ENCODE results near the gene GRIN2A.

GRIN2A gene

DNA sequence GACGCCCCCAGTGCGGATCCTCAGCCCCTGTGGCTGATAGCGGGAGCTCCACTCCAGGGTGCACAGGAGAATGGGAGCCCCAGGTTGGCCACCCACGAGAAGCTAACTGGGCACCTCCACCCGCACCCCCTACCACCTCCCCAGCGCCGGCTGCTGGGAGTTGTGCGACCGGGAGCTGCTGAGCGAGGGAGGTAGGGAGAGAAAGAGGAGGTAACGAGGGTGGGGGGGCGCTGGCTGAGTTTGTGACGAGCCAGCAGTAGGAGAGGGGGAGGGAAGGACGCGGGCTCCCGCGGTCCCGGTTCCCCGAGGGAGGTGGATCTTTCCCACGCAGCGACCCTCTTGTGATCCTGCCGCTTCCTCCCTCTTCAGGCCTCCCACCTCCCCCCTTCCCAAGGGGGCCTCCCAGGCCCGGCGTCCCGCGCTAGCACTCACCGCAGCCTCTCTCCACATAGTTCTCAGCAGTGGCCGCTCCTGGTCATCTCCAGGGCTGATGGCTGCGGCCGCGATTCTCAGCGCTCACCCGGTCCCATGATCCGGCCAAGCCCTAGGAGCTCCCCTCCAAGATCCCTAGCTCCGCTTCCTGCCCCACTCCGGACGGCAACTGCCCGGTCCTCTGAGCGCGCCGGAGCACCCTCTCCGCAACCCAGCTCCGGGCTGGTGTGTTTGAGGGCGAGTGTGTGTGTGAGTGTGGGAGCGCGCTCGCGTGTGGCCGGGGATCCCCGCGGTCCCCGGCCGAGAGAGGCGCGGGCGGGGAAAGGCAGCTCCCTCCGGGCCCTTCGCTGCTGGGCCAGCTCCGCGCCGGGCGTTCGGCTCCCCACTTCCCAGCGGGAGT lies at the start of gene GRIN2A:
Gene GRIN2A (minus strand): TSS at position 207 of the 832 bp plus-strand sequence. CDS start 2,017 bp downstream, outside the sequence.
- H3K36me3 ChIP-seq (ENCODE audit: control insufficient read depth in 5 of 5, insufficient read depth in 5 of 5, low read length in 5 of 5), result no peaks in the 10 kb centered on the region
- H3K27ac ChIP-seq (ENCODE audit: low read depth, low read length), result no peak within 1 kb of the TSS
- peak within 1 kb of the TSS in 4 of 5 donors; percentile 41 to 63 (median 44) for H3K4me3 ChIP-seq (ENCODE audit: low read depth in 1 of 5, low read length in 5 of 5)
- no peaks in the 10 kb centered on the region for H3K9me3 ChIP-seq (ENCODE audit: control insufficient read depth in 5 of 5, low read length in 5 of 5)
- H3K27me3 ChIP-seq (ENCODE audit: control insufficient read depth in 5 of 5, insufficient read depth in 4 of 5, low read length in 5 of 5), result peaks cover 29 to 47% (median 41%) of the 10 kb centered on the region in 5 donors
- H3K9ac ChIP-seq (ENCODE audit: low read length in 5 of 5), result no peak within 1 kb of the TSS
- H3K4me1 ChIP-seq (ENCODE audit: control insufficient read depth in 5 of 5, insufficient read depth in 5 of 5, low read length in 5 of 5), result peaks cover 0 to 26% (median 21%) of the 10 kb centered on the region in 5 donors

DNA sequence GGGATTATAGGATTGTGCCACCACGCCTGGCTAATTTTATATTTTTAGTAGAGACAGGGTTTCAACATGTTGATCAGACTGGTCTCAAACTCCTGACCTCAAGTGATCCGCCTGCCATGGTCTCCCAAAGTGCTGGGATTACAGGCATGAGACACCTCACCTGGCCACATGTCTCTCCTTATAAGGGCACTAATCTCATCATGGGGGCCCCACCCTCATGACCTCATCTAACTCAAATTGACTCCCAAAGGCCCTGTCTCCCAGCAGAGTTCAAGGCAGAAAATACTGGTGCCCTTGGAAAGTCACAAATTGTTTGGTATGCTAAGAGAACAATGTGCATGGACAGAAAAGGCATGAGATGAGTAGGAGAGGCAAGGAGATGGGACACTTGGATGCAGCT lies 49.3 kb upstream of the GRIN2A start:
- no peak overlapping the region for H3K9ac ChIP-seq (ENCODE audit: low read length in 5 of 5)
- peaks cover 5 to 14% (median 10%) of the 10 kb centered on the region in 5 donors for H3K9me3 ChIP-seq (ENCODE audit: control insufficient read depth in 5 of 5, low read length in 5 of 5)
- H3K4me1 ChIP-seq (ENCODE audit: control insufficient read depth in 5 of 5, insufficient read depth in 5 of 5, low read length in 5 of 5), result peaks cover 0 to 23% (median 9%) of the 10 kb centered on the region in 5 donors
- H3K4me3 ChIP-seq (ENCODE audit: low read depth in 1 of 5, low read length in 5 of 5), result no peak overlapping the region
- no peaks in the 10 kb centered on the region for H3K36me3 ChIP-seq (ENCODE audit: control insufficient read depth in 5 of 5, insufficient read depth in 5 of 5, low read length in 5 of 5)
- no peak overlapping the region for H3K27ac ChIP-seq (ENCODE audit: low read depth, low read length)
- H3K27me3 ChIP-seq (ENCODE audit: control insufficient read depth in 5 of 5, insufficient read depth in 4 of 5, low read length in 5 of 5), result peaks cover 0 to 5% (median 0%) of the 10 kb centered on the region in 5 donors

GRCh38 chr16:10228779-10229178 lies 46.6 kb upstream of the GRIN2A start:
- Histone ChIP-seq H3K9me3 (ENCODE audit: control insufficient read depth in 5 of 5, low read length in 5 of 5) (peaks cover 5 to 14% (median 10%) of the 10 kb centered on the region in 5 donors), H3K36me3 (ENCODE audit: control insufficient read depth in 5 of 5, insufficient read depth in 5 of 5, low read length in 5 of 5) (no peaks in the 10 kb centered on the region), H3K27me3 (ENCODE audit: control insufficient read depth in 5 of 5, insufficient read depth in 4 of 5, low read length in 5 of 5) (peaks cover 0 to 5% (median 3%) of the 10 kb centered on the region in 5 donors), H3K4me3 (ENCODE audit: low read depth in 1 of 5, low read length in 5 of 5) (no peak overlapping the region), H3K27ac (ENCODE audit: low read depth, low read length) (no peak overlapping the region), H3K4me1 (ENCODE audit: control insufficient read depth in 5 of 5, insufficient read depth in 5 of 5, low read length in 5 of 5) (peaks cover 0 to 29% (median 9%) of the 10 kb centered on the region in 5 donors), H3K9ac (ENCODE audit: low read length in 5 of 5) (no peak overlapping the region)

DNA sequence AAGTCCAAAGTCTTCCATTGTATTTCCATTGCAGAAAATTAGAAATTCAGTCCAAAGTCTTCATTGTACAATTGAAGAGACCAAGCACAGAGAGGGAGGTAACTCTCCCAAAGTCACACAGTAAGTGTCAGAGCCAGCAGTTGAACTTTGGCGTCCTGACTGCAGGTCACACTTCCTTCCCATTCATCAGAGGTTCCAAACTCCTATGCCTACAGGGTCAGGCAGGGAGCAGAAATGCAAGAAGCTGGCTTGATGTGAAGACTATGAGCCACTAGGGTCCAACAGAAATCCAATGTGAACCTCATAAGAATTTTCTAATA lies 44.7 kb upstream of the GRIN2A start:
- Histone ChIP-seq H3K4me3 (ENCODE audit: low read depth in 1 of 5, low read length in 5 of 5) (no peak overlapping the region), H3K27ac (ENCODE audit: low read depth, low read length) (no peak overlapping the region), H3K9ac (ENCODE audit: low read length in 5 of 5) (no peak overlapping the region), H3K9me3 (ENCODE audit: control insufficient read depth in 5 of 5, low read length in 5 of 5) (peaks cover 0 to 4% (median 2%) of the 10 kb centered on the region in 5 donors), H3K4me1 (ENCODE audit: control insufficient read depth in 5 of 5, insufficient read depth in 5 of 5, low read length in 5 of 5) (peaks cover 0 to 29% (median 9%) of the 10 kb centered on the region in 5 donors), H3K36me3 (ENCODE audit: control insufficient read depth in 5 of 5, insufficient read depth in 5 of 5, low read length in 5 of 5) (no peaks in the 10 kb centered on the region), H3K27me3 (ENCODE audit: control insufficient read depth in 5 of 5, insufficient read depth in 4 of 5, low read length in 5 of 5) (peaks cover 4 to 11% (median 7%) of the 10 kb centered on the region in 5 donors)

GRCh38 chr16:10226141-10226986 lies 44.1 kb upstream of the GRIN2A start:
- Histone ChIP-seq H3K27me3 (ENCODE audit: control insufficient read depth in 5 of 5, insufficient read depth in 4 of 5, low read length in 5 of 5) (peaks cover 4 to 13% (median 7%) of the 10 kb centered on the region in 5 donors), H3K4me3 (ENCODE audit: low read depth in 1 of 5, low read length in 5 of 5) (no peak overlapping the region), H3K9me3 (ENCODE audit: control insufficient read depth in 5 of 5, low read length in 5 of 5) (no peaks in the 10 kb centered on the region), H3K27ac (ENCODE audit: low read depth, low read length) (no peak overlapping the region), H3K36me3 (ENCODE audit: control insufficient read depth in 5 of 5, insufficient read depth in 5 of 5, low read length in 5 of 5) (no peaks in the 10 kb centered on the region), H3K9ac (ENCODE audit: low read length in 5 of 5) (no peak overlapping the region), H3K4me1 (ENCODE audit: control insufficient read depth in 5 of 5, insufficient read depth in 5 of 5, low read length in 5 of 5) (peaks cover 0 to 29% (median 9%) of the 10 kb centered on the region in 5 donors)

- Histone ChIP-seq H3K27me3 (ENCODE audit: control insufficient read depth in 5 of 5, insufficient read depth in 4 of 5, low read length in 5 of 5) (peaks cover 4 to 13% (median 7%) of the 10 kb centered on the region in 5 donors), H3K4me1 (ENCODE audit: control insufficient read depth in 5 of 5, insufficient read depth in 5 of 5, low read length in 5 of 5) (peaks cover 0 to 29% (median 9%) of the 10 kb centered on the region in 5 donors)
Measured at GRCh38 chr16:10225653-10226052, 43.4 kb upstream of the GRIN2A start.

GRCh38 chr16:10224850-10225249 lies 42.6 kb upstream of the GRIN2A start:
- Histone ChIP-seq H3K36me3 (ENCODE audit: control insufficient read depth in 5 of 5, insufficient read depth in 5 of 5, low read length in 5 of 5) (no peaks in the 10 kb centered on the region), H3K9me3 (ENCODE audit: control insufficient read depth in 5 of 5, low read length in 5 of 5) (no peaks in the 10 kb centered on the region), H3K27ac (ENCODE audit: low read depth, low read length) (no peak overlapping the region), H3K27me3 (ENCODE audit: control insufficient read depth in 5 of 5, insufficient read depth in 4 of 5, low read length in 5 of 5) (peaks cover 4 to 13% (median 7%) of the 10 kb centered on the region in 5 donors), H3K9ac (ENCODE audit: low read length in 5 of 5) (no peak overlapping the region), H3K4me3 (ENCODE audit: low read depth in 1 of 5, low read length in 5 of 5) (no peak overlapping the region), H3K4me1 (ENCODE audit: control insufficient read depth in 5 of 5, insufficient read depth in 5 of 5, low read length in 5 of 5) (peaks cover 0 to 30% (median 9%) of the 10 kb centered on the region in 5 donors)

More at GRCh38 chr16:10225653-10226052, 43.4 kb upstream of the GRIN2A start:
- Histone ChIP-seq H3K27ac (ENCODE audit: low read depth, low read length) (no peak overlapping the region), H3K9ac (ENCODE audit: low read length in 5 of 5) (no peak overlapping the region), H3K36me3 (ENCODE audit: control insufficient read depth in 5 of 5, insufficient read depth in 5 of 5, low read length in 5 of 5) (no peaks in the 10 kb centered on the region), H3K9me3 (ENCODE audit: control insufficient read depth in 5 of 5, low read length in 5 of 5) (no peaks in the 10 kb centered on the region), H3K4me3 (ENCODE audit: low read depth in 1 of 5, low read length in 5 of 5) (no peak overlapping the region)

DNA sequence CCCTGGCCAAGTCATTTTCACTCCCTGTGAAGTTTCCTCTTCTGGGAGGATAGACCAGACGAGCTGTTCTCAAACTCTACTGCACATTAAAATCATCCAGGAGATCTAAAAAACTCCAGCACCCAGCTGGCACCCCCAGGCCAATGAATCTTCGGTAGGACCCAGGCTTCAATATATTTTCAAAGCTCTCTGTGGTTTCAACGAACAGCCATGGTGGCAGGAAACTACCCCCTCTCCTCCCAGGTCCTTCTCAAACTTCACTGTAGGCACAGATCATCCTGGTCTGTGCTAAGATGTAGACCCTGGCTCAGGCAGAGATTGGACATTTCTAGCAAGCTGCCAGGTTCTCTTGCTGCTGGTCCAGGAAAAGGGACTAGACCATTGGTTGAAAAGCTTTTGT lies 38.7 kb upstream of the GRIN2A start:
- no peak overlapping the region for H3K27ac ChIP-seq (ENCODE audit: low read depth, low read length)
- no peaks in the 10 kb centered on the region for H3K36me3 ChIP-seq (ENCODE audit: control insufficient read depth in 5 of 5, insufficient read depth in 5 of 5, low read length in 5 of 5)
- no peak overlapping the region for H3K4me3 ChIP-seq (ENCODE audit: low read depth in 1 of 5, low read length in 5 of 5)
- H3K9ac ChIP-seq (ENCODE audit: low read length in 5 of 5), result no peak overlapping the region
- H3K9me3 ChIP-seq (ENCODE audit: control insufficient read depth in 5 of 5, low read length in 5 of 5), result no peaks in the 10 kb centered on the region
- H3K4me1 ChIP-seq (ENCODE audit: control insufficient read depth in 5 of 5, insufficient read depth in 5 of 5, low read length in 5 of 5), result peaks cover 0 to 5% (median 0%) of the 10 kb centered on the region in 5 donors
- H3K27me3 ChIP-seq (ENCODE audit: control insufficient read depth in 5 of 5, insufficient read depth in 4 of 5, low read length in 5 of 5), result peaks cover 4 to 14% (median 7%) of the 10 kb centered on the region in 5 donors

- H3K4me3 ChIP-seq (ENCODE audit: low read depth in 1 of 5, low read length in 5 of 5), result no peak overlapping the region
- peaks cover 0 to 3% (median 0%) of the 10 kb centered on the region in 5 donors for H3K4me1 ChIP-seq (ENCODE audit: control insufficient read depth in 5 of 5, insufficient read depth in 5 of 5, low read length in 5 of 5)
- no peak overlapping the region for H3K27ac ChIP-seq (ENCODE audit: low read depth, low read length)
- no peaks in the 10 kb centered on the region for H3K36me3 ChIP-seq (ENCODE audit: control insufficient read depth in 5 of 5, insufficient read depth in 5 of 5, low read length in 5 of 5)
- H3K9ac ChIP-seq (ENCODE audit: low read length in 5 of 5), result no peak overlapping the region
- no peaks in the 10 kb centered on the region for H3K9me3 ChIP-seq (ENCODE audit: control insufficient read depth in 5 of 5, low read length in 5 of 5)
- peaks cover 3 to 14% (median 7%) of the 10 kb centered on the region in 5 donors for H3K27me3 ChIP-seq (ENCODE audit: control insufficient read depth in 5 of 5, insufficient read depth in 4 of 5, low read length in 5 of 5)
Measured at GRCh38 chr16:10219742-10220141, 37.5 kb upstream of the GRIN2A start.

All from subcutaneous abdominal adipose tissue (tissue), 5 donors.